NCI-H1092 treated with DMSO at 0.1 percent for 48 hours (cell line): ENCODE results near the gene EFCAB7.

Source experiments
- DNase-seq: peaks from one replicate; lab custom pipeline; 2025; lab: John Stamatoyannopoulos, UW

The EFCAB7 gene

DNA sequence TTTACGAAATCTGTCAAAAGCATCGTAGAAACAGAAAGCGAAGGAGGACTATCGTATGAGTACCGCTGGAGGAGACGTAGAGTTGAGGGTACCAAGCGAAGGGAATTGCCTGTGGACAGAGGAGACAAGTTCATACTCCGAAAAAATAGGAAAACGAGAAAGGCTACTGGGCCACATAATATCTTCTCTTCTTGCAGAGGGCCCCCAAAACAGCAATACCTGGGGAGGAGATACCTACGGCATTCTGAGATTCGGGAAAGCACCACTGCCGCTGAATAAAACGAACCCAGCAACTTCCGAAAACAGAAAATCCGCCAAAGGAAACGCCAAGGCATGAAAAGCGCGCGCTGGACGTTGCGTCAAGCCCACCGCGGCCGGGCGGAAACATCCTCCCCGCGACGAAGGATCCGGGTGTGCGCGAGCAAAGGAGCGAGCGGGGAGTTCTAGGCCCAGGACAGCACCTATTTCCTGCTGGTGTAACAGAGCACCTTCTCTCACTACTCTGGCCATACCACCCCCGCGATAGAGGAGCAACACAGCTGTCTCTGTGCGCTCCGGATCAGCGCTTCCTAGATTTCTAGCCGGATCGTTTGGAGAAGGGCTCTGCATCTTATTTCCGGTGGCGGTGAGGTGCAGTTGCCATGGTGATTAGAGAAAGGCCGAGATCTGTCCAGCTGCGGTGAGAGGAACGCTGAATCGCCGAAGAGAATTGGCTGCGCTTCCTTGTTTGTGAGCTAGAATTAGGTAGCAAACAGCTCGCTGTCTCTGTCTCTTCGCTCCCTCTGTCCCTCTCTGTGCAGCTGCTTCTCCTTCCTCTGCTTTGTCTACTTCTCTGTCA, at the start of gene EFCAB7, which contains the start of gene ITGB3BP:
Gene EFCAB7 (plus strand): TSS at position 635 of the 838 bp plus-strand sequence. CDS start 2,048 bp downstream, outside the sequence.
Gene ITGB3BP (minus strand): TSS at position 335 of the 838 bp plus-strand sequence. CDS start 92 bp downstream, at position 243.
- DNase-seq = peak; percentile 93

DNA sequence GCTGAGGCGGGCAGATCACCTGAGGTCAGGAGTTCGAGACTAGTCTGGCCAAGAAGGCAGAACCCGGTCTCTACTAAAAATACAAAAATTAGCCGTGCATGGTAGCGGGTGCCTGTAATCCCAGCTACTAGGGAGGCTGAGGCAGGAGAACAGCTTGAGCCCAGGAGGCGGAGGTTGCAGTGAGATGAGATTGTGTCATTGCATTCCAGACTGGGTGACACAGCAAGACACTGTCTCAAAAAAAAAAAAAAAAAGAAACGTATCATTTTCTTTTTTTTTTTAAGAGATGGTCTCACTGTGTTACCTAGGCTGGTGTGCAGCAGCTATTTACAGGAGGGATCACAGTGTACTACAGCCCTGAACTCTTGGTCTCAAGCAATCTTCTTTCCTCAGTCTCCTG, 47.6 kb upstream of the EFCAB7 start:
- DNase-seq = no peak

DNA sequence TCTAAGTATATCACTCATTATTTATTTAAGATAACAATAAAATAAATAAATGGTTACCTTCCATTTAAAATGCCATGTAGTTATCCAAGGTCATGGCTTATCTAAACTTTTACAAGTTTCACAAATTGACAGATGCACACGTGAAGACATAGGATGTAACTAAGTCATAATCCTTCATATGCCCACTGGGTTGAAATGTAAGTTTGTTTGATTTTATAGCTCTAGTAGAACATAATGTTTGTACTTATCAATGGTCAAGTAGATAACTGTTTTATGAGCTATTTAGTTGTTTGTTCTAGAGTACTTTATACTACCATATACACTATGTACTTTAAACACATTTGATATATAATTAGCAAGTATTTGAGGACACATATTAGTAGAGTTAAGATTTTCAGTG, 43.3 kb upstream of the EFCAB7 start:
- DNase-seq = no peak

GRCh38 chr1:63486629-63487028, 36.7 kb upstream of the EFCAB7 start:
- no peak for DNase-seq

GRCh38 chr1:63487336-63488065, 35.8 kb upstream of the EFCAB7 start:
- no peak for DNase-seq

DNA sequence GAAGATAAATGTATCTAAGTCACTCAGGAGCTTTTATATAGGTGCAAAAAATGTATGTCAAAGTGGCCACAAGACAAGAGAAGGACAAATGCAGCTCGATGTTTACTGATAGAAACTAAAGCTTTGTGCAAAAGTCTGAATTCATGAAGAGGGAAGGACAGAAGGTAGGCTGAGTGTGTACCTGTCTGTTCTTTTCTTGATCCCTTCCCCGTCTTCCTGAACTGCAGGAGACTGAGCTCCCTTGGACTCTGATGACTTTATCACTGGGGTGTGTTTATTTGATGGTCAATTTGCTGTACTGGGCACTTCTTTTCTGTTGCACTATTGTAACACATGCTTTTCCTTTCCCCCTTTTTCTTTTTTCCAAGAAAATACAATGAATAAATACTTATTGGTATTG, 25.7 kb upstream of the EFCAB7 start:
- DNase-seq = no peak

GRCh38 chr1:63498106-63498505, 25.2 kb upstream of the EFCAB7 start:
- no peak for DNase-seq

DNA sequence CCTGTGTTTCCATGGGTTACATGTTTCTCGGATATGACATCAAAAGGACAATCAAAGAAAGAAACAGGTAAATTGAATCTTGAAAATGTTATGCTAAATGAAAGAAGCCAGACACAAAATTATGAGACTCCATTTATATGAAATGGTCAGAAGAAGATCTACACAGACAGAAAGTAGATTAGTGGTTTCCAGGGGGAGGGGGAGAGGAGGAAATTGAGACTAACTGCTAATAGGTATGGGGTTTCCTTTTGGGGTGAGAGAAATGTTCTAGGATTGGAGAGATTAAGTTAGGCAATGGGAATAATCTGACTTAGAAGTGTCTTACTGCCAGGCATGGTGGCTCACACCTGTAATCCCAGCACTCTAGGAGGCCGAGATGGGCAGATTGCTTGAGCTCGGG, 22.1 kb upstream of the EFCAB7 start:
- no peak for DNase-seq

GRCh38 chr1:63506782-63507181, 16.5 kb upstream of the EFCAB7 start:
- no peak for DNase-seq

- no peak for DNase-seq
These were observed 13.6 kb upstream of the EFCAB7 start for GRCh38 chr1:63509718-63510117.

DNA sequence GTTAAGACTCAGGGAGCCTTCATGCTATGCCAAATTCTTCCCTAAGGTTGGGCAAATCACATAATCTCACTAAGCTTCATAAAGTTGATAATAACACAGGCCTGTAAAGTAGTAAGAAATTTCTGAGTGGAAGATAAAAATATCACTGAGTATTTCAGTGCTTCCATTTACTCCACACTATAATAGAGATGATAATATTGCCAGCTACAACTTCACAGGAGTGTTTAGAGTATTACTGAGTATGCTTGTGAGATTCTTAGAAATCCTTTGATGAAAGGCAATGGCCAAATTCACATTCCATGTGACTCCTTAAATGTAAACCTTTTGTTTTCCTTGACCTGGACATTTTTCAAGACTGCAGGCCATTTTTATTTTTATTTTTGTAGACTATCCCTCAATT, 10.7 kb upstream of the EFCAB7 start:
- DNase-seq = no peak

- DNase-seq = no peak
These were observed 6.7 kb upstream of the EFCAB7 start for GRCh38 chr1:63516629-63517028.

- peak; percentile 35 for DNase-seq
These were observed 413 bp downstream of the EFCAB7 start for GRCh38 chr1:63523738-63524137.

DNA sequence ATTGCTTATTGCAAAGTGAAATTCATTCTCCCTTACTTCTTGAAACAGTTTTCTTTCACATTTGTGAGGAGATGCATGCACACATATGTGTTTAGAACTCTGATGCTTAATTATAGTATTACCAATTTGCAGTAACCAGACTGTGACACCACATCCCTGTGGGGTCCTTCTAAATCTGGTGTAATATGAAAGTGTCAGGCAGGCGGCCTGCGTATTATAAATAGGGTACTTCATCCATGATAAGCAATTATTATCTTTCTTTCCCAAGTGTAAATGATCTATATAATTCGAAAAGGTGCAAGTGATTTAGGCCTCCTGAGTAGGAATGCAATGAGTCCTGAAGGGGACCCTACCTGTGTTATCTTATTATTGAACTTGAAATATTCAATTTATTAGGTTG, 876 bp downstream of the EFCAB7 start:
- DNase-seq = no peak

DNA sequence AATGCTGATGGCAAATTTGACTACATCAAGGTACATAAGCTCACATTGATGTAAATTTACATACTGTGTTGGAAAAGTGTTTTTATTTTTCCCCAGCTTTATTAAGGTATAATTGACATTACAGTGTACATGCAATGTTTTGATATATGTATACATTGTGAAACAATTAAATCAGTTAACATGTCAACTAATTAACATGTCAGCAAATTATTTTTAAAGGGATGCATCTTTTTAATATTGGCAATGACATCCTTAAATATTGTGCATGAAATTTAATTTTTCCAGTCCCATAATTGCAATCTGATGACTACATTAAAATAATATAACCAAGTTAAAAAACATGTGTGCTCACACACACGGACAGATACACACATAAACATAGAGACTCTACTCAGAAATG, 9.4 kb downstream of the EFCAB7 start:
- DNase-seq = no peak

- no peak for DNase-seq
These were observed 10.6 kb downstream of the EFCAB7 start for GRCh38 chr1:63533931-63534330.

DNA sequence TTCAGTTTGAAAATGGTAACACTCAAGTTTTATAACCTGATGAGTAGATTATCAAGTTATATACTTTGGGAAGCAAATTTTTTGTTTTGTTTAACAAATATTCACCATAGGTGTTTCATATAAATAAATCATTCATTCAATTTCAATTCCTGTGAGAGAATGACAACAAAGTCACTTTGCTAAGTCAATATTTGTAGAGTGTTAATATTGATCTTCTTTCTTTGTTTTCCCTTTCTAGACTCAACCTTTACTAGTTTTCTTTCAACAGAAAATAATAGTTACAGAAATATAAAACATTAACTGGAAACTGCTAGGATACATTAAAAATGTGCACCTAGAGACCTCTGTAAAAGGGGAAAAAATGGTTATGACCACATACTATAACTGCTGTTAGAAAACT, 11.1 kb downstream of the EFCAB7 start:
- no peak for DNase-seq

DNA sequence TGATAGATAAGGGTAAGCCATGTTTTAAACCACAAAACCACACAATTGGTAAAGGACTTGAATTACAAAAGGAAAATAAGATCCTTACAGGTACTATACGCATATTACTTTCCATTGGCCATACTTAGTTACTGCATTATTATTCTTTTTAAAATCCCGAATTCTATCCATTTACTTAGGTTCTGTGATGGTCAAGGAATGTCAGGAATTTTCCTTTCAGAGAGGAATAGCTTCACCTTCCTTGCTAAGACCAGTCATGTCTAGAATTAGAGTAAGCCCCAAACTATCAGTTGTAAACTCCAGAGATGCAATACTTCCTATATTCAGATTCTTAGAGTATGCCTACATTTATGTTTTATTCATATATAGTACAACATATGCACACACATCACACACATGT, 13.7 kb downstream of the EFCAB7 start:
- DNase-seq = no peak

DNA sequence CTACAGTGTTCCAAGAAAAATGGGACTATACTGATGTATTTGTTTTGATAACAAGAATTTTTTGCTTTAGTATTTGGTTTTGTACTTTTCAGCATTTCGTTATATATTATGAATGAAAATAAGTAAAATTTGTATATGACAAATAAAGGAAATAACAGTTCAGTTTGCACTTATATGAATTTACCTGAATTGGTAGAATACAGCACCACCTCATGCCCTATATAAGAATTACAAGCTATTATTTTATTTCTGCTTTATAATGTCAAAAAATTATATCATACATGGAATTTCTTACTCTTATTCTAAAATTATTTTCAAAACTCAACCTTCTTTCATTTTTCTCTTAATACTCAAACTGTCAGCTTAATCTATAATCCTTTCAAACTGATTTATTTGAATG, 14.6 kb downstream of the EFCAB7 start:
- DNase-seq = no peak

DNA sequence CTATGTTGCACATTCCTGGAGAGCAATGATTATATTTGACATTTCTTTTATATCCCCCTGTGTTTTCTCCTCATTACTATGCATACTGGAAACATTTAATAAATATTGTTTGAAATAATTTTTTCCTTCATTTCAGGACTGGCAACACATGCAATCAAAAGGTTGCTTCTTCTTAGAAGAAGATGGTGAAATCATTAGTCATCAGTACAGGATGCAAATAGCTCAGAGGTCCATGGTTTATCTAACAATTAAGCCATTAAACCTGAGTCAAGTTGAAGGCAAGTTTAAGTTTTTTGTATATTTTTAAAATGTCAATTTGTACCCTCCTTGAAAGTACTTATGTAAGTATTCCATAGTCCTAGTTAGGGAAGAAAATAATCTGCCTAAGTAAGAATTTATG, 22.5 kb downstream of the EFCAB7 start:
- no peak for DNase-seq

DNA sequence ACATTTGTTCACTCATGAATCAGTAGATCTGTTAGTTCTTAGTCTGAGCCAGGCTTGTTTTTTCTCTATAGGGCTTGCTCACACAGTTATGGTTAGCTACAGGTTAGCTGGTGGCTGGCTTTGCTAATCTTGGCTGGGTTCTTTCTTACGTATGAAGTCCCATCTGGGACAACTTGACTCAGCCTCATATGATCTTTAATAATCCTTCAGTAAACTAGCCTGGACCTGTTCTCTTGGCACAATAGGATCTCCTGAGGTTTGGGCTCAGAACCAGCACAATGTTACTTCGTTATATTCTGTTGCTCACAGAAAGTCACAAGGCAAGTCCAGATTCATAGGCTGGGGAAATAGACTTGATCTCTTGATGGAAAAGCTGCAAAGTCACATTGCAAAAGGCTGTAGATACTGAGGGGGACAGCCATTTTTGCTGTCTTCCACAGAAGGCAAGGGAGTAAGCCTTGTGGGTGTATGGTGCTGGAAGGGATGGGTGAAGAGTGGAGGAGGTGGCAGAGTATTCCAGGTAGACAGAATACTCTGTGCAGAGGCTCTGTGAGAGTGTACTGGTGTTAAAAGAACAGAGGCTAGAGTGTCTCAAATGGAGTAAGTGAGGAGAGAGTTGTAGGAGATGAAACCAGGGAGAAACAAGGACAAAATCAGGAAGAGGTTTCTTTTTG, 24.4 kb downstream of the EFCAB7 start:
- DNase-seq = no peak

- DNase-seq = no peak
These were observed 25.0 kb downstream of the EFCAB7 start for GRCh38 chr1:63548303-63548702.

GRCh38 chr1:63548877-63549276, 25.6 kb downstream of the EFCAB7 start:
- DNase-seq = no peak
